Spinal cord (tissue), 4 donors: Measurements from ENCODE around the gene MSANTD2. TPM values are rescaled to one million over a fixed set of nuclear protein-coding genes. Genes with fewer than 3 reads are reported as not detected.

ENCODE experiments used
- polyA plus RNA-seq, 2 donors: library from polyadenylated mRNA; unstranded; fragments of 120-200 nt; gene quantifications; one replicate each; pipeline ENCODE4 v1.2.1, GENCODE V29; 2013; ENCODE audit not compliant: insufficient read length in 2 of 2
- total RNA-seq, 2 donors: library from RNA; depleted of rRNA in 1 of 2; stranded (reverse); fragments of 120-200 nt in 1 of 2; fragments of >200 nt in 1 of 2; gene quantifications; one replicate each; pipeline versions ENCODE4 v1.2.3 to v1.2.4, GENCODE V29; 2013 to 2014

Gene MSANTD2
- total and polyA plus RNA-seq, 4 donors, result 17.8 to 28.4 (median 22.6) TPM

Other genes starting within 250 kb of the MSANTD2 start
- not detected for gene OR8A1, start 230.4 kb downstream of the MSANTD2 start, total RNA-seq
- gene OR8A1, start 230.4 kb downstream of the MSANTD2 start, polyA plus RNA-seq, result under 1 TPM in 1 of 2 donors, not detected in 1; 0.03 TPM
- gene PANX3, start 189.0 kb downstream of the MSANTD2 start, total RNA-seq, result under 1 TPM in 1 of 2 donors, not detected in 1; 0.11 TPM
- gene PANX3, start 189.0 kb downstream of the MSANTD2 start, polyA plus RNA-seq, result not detected
- 10 to 100 TPM; 26.5 to 38.4 TPM for gene TBRG1, start 177.5 kb downstream of the MSANTD2 start, total RNA-seq
- gene TBRG1, start 177.5 kb downstream of the MSANTD2 start, polyA plus RNA-seq, result 10 to 100 TPM; 48.6 to 52.0 TPM
- gene SIAE, start 126.7 kb downstream of the MSANTD2 start, total RNA-seq, result 10 to 100 TPM; 17.0 to 31.1 TPM
- 10 to 100 TPM; 29.9 to 30.3 TPM for gene SIAE, start 126.7 kb downstream of the MSANTD2 start, polyA plus RNA-seq
- 10 to 100 TPM in 1 of 2 donors, 1 to 10 TPM in 1; 7.7 to 29.6 TPM for gene SPA17, start 126.5 kb downstream of the MSANTD2 start, total RNA-seq
- gene SPA17, start 126.5 kb downstream of the MSANTD2 start, polyA plus RNA-seq, result 10 to 100 TPM; 16.6 to 23.8 TPM
- 1 to 10 TPM; 1.5 to 1.8 TPM for gene NRGN, start 60.5 kb downstream of the MSANTD2 start, total RNA-seq
- 10 to 100 TPM; 31.4 to 33.3 TPM for gene NRGN, start 60.5 kb downstream of the MSANTD2 start, polyA plus RNA-seq
- 1 to 10 TPM in 1 of 2 donors, under 1 TPM in 1; 0.20 to 1.3 TPM for gene VSIG2, start 48.2 kb downstream of the MSANTD2 start, total RNA-seq
- 1 to 10 TPM; 1.2 to 2.3 TPM for gene VSIG2, start 48.2 kb downstream of the MSANTD2 start, polyA plus RNA-seq
- gene ESAM, start 38.1 kb downstream of the MSANTD2 start, total RNA-seq, result 10 to 100 TPM in 1 of 2 donors, 1 to 10 TPM in 1; 9.5 to 23.3 TPM
- gene ESAM, start 38.1 kb downstream of the MSANTD2 start, polyA plus RNA-seq, result 10 to 100 TPM; 38.2 to 43.1 TPM
- 10 to 100 TPM; 14.8 to 42.6 TPM for gene ROBO3, start 65.0 kb upstream of the MSANTD2 start, total RNA-seq
- gene ROBO3, start 65.0 kb upstream of the MSANTD2 start, polyA plus RNA-seq, result 10 to 100 TPM; 75.6 to 81.5 TPM
- gene ROBO4, start 97.5 kb upstream of the MSANTD2 start, total RNA-seq, result 10 to 100 TPM in 1 of 2 donors, 1 to 10 TPM in 1; 6.5 to 14.3 TPM
- 10 to 100 TPM; 22.7 to 23.6 TPM for gene ROBO4, start 97.5 kb upstream of the MSANTD2 start, polyA plus RNA-seq
- gene HEPN1, start 118.8 kb upstream of the MSANTD2 start, total RNA-seq, result not detected
- 10 to 100 TPM; 48.4 to 68.9 TPM for gene HEPN1, start 118.8 kb upstream of the MSANTD2 start, polyA plus RNA-seq
- 10 to 100 TPM; 31.1 to 62.8 TPM for gene HEPACAM, start 135.6 kb upstream of the MSANTD2 start, total RNA-seq
- 100 to 1,000 TPM; 101 to 129 TPM for gene HEPACAM, start 135.6 kb upstream of the MSANTD2 start, polyA plus RNA-seq
- 1 to 10 TPM; 4.4 to 4.6 TPM for gene CCDC15, start 153.8 kb upstream of the MSANTD2 start, total RNA-seq
- gene CCDC15, start 153.8 kb upstream of the MSANTD2 start, polyA plus RNA-seq, result 1 to 10 TPM; 2.6 to 3.1 TPM